ENCODE measurements around the gene VSTM2L.

GRCh38 chr20:37934634-37935375, 31.9 kb downstream of the VSTM2L start:
- no peak for TF ChIP-seq CTCF (IDR thresholded peaks at IDR 0.05)
- no peak for TF ChIP-seq ZFX (IDR thresholded peaks at IDR 0.05; ENCODE audit: borderline replicate concordance)

Data from 22Rv1 (cell line).